Placental epithelial cell (primary cell): ENCODE measurements around the gene SANBR. TPM values are rescaled to one million over a fixed set of nuclear protein-coding genes. Genes with fewer than 3 reads are reported as not detected.

Source experiments
- total RNA-seq: library from RNA; depleted of rRNA; stranded (reverse); fragments of >200 nt; gene quantifications from 2 replicates; pipeline ENCODE4 v1.2.3, GENCODE V29; 2012

The SANBR gene
- 8.7 and 15.3 TPM in 2 replicates for total RNA-seq

DNA sequence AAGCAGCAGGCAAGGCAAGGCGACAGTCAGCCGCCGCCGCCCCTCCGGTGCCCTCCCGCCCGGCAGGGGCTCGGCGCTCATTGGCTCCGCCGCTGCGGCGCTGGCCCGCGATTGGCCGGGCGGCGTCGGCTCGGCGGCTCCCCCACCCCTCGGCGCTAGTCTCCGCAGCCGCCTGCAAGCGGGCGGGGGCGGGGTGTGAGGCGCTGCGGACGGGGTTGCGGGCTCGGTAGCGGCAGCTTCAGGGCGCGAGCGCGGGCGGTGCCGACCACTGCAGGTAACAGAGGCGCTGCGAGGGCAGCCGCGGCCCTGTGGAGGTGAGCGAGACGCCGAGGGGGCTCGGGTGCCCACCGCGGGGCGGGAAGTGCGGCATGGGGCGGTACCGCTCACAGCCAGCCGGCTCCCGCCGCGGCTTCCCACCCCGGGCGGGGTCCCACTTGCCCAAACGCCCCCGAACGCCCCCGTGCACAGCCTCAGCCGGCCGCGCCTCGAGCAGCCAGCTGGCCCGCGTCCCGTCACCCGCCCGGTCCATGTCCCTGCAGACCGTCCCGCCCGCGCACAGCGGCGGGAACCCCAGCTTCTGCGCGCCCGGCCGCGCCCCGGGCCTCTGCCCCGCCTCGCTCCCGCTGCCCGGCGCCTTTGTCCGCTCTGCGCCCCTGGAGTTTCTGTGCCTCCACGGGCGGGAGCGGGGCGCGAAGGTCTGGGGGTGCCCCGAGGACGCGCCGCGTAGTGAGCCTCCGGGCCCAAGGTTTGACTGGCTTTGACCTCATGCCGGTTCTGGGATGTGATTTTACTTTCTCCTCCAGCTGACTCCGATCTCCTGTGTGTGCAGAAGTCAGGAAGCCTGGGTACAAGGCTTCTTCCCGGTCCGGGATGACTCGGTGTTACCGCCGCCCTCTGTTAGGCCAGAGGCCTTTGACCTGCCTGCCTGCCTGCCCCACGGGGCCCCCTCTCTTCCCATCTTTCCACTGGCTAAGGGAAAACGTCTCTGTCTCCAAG is at the start of gene SANBR:
SANBR (plus strand) TSS at position 158 of the 996 bp plus-strand sequence. CDS start 4,480 bp downstream, outside the sequence.

GRCh38 chr2:61017556-61018317 is 47.9 kb upstream of the SANBR start, which contains the start of the genes PEX13 and PUS10:
PEX13 (plus strand) TSS chr2:61017720; CDS start chr2:61017760, 40 bp downstream.
PUS10 (minus strand) TSS chr2:61018255; CDS start chr2:61011890, 6,365 bp downstream.

Other genes with a start within 250 kb of the SANBR start
- gene REL, start 184.3 kb upstream of the SANBR start, total RNA-seq = 7.1 and 10.0 TPM in 2 replicates
- 23.2 and 36.1 TPM in 2 replicates for gene PEX13, start 48.2 kb upstream of the SANBR start, total RNA-seq
- 4.6 and 5.1 TPM in 2 replicates for gene PUS10, start 47.6 kb upstream of the SANBR start, total RNA-seq
- gene C2orf74, start 96.3 kb downstream of the SANBR start, total RNA-seq = 6.8 and 11.0 TPM in 2 replicates